Right renal pelvis (tissue), 4 donors: ENCODE data around the gene MGLL. TPM values are rescaled to one million over a fixed set of nuclear protein-coding genes. Genes with fewer than 3 reads are reported as not detected.

Experiments
- DNase-seq, 4 donors: peaks; one replicate each; pipeline ENCODE4 v3.0.0-alpha.2; 2013; ENCODE audit warnings: low read depth in 4 of 4, low spot score in 3 of 4, missing footprints in 1 of 4
- polyA plus RNA-seq, 4 donors: library from polyadenylated mRNA; unstranded; fragments of 120-200 nt; gene quantifications; one replicate each; pipeline ENCODE4 v1.2.1, GENCODE V29; 2013; ENCODE audit not compliant: insufficient read length in 4 of 4

The MGLL gene
- polyA plus RNA-seq, 4 donors = 25.4 to 29.3 (median 27.0) TPM

- DNase-seq = no peak
Observed at GRCh38 chr3:127761441-127761801, 60.9 kb downstream of the MGLL start.

DNA sequence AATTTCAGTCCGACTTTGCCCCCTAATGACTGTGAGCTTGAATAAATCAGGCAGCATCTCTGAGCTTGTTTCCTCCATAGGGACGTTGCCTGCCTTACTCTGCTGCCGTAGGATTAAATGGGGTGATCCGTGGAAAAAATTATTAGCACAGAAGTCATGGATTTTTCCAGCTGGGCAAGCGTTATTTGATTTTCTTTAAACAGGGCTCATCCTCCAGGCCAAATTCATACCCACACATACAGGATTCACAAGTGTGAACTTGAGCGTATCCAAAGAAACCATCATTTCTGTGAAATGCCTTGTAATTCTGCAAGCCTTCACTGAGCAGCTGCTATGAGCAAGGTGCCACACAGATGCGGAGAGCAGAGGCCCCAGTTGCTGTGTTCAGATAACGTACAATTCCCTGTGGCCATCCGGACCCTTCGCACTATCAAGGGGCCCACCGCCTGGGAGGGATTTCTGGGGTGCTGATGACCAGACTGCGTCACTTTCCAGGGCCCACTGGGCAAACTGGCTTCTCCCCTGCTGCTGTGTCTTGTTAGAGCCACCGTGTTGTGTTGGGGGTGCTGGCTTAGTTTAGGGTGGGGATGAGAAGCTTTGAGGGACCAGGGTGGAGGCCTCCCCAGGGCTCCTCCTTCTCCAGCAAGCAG, 61.4 kb downstream of the MGLL start:
- no peak for DNase-seq

GRCh38 chr3:127760361-127760760, 62.0 kb downstream of the MGLL start:
- DNase-seq = no peak

DNA sequence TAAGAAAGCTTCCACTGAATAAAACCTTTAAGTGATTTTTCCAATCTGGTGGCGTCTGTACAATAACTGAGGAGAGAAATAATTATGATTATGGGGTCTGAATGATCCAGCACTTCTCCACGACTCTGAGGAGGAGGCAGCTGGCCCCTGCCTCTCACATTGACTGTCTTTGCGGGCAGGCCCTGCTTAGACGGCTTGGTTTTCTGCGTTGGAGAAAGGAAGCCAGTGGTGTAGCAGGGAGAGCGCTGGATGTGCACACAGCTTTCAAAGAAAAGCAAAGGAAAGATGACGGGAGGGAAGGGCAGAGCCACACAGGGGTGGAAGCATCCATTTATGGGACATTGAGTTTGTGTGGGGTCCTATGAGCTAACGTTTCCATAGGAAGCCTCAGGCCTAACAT, 62.5 kb downstream of the MGLL start:
- DNase-seq = no peak

- DNase-seq = no peak
Observed at GRCh38 chr3:127758013-127758412, 64.3 kb downstream of the MGLL start.

DNA sequence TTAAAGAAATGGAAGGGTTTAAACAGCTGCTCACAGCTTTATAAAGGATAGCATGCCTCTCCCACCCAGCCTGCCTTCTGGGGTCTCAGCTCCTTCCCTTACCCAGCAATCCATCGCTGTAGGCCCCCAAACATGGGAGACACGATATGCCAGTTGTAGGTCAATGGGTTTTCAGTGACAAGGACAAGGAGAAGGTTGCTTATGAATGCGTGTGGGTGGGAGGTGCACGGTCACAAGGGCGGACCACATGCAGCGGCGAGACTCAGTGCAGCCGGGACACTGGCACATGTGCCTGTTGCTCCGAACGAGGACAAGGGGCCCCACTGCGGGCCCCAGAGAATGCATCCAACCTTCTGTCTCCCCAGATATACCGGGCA, 67.0 kb downstream of the MGLL start:
- no peak for DNase-seq

- DNase-seq = no peak
Observed at GRCh38 chr3:127754411-127755304, 67.7 kb downstream of the MGLL start.

DNA sequence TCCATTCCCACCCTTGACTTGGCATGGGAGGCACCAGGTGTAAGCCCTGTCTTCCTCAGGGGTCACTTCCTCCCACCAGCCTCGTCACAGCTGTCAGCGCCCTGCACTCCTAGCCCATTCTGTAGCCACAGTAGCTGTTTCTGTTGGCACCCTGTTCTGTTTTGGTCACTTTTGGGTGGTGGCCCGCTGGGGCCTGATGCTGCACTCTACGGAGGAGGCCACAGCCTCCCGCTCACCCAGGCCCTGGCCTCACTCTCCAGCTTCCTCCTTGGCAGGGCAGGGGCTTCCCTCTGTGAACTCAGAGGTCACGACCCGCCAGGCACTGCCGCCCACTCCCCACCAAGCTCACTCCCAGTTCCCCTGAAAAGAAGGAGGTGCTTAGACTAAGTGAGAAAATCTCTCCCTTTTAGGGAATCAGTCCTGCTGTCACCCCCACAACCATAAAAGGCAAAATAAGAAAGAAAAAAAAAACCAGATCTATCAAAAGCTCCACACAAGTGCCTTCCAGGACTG, 68.4 kb downstream of the MGLL start:
- DNase-seq = no peak

DNA sequence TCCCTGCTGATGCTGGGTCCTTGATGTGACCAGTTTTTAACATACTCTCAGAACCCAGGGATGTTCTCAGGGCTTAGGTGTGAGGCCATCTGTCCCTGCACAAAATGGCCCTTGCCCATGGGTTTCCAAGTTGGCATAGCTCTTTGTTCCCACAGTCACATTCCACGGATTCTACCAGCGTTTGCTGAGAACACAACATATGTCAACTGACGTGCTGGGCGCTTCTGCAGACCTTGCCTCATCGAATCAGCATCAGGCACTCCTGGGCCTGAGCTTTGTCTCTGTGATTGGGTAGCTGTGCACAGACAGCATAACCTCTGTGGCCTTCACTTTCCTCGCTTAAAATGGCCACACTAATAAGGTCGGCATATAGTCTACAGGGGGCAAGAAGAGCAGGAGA, 69.0 kb downstream of the MGLL start:
- DNase-seq = no peak

GRCh38 chr3:127751782-127752181, 70.5 kb downstream of the MGLL start:
- no peak for DNase-seq

DNA sequence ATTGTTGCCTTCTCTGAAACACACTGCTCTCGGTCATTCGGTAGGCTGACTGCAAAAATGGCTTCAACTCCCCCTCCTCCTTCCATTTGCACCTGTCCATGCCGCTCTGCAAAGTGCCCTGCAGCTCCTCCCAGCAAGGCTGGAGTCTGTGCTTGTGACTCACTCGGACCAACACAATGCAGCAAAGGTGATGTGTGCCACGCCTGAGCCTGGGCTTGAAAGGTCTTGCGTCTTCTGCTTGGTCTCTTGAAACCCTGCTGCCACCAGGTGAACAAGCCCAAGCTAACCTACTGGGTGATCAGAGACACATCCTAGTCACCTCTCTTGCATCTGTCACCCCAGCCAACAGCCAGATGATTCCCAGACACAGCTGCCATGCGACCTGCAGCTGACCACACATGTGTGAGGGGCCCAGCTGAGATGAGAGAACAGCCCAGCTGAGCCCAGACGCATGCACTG, 71.1 kb downstream of the MGLL start:
- DNase-seq = no peak

- no peak for DNase-seq
Observed at GRCh38 chr3:127750226-127751031, 71.9 kb downstream of the MGLL start.

- no peak for DNase-seq
Observed at GRCh38 chr3:127749787-127750225, 72.5 kb downstream of the MGLL start.

DNA sequence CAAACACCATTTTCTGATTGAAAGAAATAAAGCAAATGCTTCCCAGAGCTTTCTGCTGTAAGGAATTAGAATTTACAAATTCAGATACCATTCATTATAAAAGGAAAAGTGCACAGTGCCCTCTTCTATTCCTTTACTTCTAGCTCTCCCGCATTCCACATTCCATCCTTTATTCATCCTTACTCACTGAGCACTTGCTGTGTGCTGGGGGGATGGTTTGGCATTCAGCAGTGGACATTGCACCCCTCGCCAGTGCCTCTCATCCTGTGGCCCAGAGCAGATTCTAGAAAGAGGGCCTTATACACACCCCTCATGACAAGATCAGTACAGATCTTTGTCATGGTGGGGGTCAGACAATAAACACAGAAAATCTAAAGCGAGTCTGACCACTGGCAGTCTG, 73.0 kb downstream of the MGLL start:
- DNase-seq = no peak

- DNase-seq = no peak
Observed at GRCh38 chr3:127748754-127749327, 73.5 kb downstream of the MGLL start.

- DNase-seq = no peak
Observed at GRCh38 chr3:127747751-127748521, 74.4 kb downstream of the MGLL start.

- no peak for DNase-seq
Observed at GRCh38 chr3:127747066-127747465, 75.2 kb downstream of the MGLL start.

DNA sequence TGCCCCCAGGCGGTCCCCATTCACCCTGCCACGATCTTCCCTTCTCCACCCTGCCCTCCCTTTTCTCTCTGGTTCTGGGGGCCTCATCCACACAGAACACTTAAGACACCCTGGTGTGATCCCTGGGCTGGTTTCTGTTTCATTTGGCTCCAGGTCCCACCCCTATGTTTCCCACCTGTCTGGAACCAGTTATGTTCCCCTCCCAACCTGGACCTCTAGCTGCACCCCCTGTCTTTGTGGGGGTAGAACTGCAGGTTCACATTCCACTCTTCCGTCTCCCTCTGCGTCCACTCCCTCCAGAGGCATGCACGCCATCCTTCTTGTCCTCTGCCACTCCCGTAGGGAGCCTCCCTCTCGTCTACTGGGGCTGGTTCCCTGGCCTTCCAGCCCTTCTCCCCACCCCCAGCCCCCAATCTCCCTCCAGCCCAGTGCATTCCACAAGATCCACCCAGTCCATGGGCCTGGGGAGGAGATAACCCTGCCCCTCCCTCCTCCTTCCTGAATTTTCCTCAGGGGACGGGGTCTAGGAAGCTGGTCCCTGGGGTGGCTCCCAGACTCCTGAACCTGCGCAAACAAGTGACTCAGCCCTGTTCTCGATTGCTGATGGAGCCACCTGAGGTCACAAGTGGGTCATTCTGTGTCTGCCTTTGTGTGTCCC, 75.8 kb downstream of the MGLL start:
- DNase-seq = no peak

DNA sequence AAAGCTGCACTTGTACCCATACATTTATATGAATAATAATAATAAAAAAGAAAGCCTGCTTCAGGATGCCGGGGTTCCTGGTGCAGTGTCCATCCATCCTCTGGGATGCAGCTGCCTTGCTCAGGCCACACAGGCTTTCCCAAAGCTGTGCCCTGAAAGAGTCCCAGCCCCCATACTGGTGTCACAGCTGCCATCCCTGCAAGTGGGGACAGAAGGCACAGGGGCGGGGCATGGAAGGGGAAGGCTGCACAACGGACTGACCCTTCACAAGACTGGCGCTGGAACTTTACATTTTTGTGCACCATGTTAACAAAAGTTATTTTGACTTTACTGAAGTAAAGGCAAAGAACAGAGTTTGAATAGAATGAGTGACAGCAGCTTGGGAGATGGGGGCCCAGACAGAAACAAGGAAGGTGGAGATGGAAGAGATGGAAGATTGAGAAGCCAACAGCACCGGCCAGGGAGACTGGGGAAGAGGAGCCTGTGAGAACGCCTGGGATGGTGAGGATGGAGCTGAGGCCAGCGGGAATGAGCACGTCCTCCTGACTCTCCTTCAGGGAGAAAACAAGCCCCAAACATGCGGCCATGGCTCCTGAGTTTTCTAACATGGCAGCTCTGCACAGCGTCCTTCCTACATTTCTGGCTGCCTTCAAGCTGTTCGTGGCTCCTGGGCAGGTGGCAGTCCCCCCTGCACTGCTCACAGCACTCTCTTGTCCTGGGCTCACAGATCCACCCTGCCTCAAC, 76.5 kb downstream of the MGLL start:
- no peak for DNase-seq
